ENCODE data around the gene CT45A9. TPM values are rescaled to one million over a fixed set of nuclear protein-coding genes. Genes with fewer than 3 reads are reported as not detected.

CT45A9 gene, protein sequence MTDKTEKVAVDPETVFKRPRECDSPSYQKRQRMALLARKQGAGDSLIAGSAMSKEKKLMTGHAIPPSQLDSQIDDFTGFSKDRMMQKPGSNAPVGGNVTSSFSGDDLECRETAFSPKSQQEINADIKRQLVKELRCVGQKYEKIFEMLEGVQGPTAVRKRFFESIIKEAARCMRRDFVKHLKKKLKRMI
- not detected in 2 replicates for total RNA-seq

DNA sequence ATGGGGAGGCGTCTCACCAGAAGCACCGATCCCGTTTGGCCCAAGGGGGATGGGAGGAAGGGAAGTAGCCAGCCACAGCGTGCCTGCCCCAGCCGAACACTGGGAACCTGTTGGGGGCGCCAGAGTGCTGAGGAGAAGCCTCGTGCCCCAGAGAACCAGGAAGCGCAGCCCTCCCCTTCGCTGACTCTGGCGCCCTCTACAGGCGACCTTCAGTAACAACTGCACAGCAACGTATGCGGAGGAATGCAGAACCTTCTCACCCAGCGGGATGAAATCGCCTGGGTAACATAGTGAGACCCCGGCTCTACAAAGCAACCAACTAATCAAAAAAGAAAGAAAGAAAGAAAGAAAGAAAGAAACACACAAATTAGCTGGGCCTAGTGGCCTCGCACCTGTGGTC is at the start of gene CT45A9:
Gene CT45A9, minus strand, starts transcription at position 101 of the 400 bp plus-strand sequence. CDS start 3,751 bp downstream, outside the sequence.

DNA sequence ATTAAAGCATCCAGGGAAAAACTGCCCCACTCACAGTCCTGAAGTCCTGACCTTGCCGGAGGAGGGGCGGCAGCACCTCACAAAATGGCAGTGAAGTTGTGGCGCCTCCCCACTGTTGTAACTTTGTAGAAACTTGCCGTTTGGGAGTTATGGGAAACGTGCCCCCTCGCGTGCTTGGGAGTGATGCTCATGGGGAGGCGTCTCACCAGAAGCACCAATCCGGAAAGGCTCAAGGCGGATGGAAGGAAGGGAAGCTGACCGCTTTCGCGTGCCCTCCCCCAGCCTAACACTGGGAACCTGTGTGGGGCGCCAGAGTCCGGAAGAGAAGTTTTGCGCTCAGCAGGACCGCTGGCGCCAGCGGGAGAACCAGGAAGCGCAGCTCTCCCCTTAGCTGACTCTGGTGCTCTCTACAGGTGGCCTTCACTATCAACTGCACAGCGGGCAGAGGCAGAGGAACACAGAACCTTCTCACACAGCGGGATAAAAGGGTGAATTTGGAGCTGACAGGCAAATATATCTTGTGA is 21.7 kb upstream of the CT45A9 start, which contains the start of the genes CT45A10 and SAGE1:
Gene CT45A10, minus strand, starts transcription at position 151 of the 524 bp plus-strand sequence. CDS start 8,100 bp downstream, outside the sequence.
Gene SAGE1, plus strand, starts transcription at position 423 of the 524 bp plus-strand sequence. CDS start 2,527 bp downstream, outside the sequence.

DNA sequence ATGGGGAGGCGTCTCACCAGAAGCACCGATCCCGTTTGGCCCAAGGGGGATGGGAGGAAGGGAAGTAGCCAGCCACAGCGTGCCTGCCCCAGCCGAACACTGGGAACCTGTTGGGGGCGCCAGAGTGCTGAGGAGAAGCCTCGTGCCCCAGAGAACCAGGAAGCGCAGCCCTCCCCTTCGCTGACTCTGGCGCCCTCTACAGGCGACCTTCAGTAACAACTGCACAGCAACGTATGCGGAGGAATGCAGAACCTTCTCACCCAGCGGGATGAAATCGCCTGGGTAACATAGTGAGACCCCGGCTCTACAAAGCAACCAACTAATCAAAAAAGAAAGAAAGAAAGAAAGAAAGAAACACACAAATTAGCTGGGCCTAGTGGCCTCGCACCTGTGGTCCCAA is 17.2 kb downstream of the CT45A9 start, which contains the start of gene CT45A8:
Gene CT45A8, minus strand, starts transcription at position 101 of the 400 bp plus-strand sequence. CDS start 3,755 bp downstream, outside the sequence.

DNA sequence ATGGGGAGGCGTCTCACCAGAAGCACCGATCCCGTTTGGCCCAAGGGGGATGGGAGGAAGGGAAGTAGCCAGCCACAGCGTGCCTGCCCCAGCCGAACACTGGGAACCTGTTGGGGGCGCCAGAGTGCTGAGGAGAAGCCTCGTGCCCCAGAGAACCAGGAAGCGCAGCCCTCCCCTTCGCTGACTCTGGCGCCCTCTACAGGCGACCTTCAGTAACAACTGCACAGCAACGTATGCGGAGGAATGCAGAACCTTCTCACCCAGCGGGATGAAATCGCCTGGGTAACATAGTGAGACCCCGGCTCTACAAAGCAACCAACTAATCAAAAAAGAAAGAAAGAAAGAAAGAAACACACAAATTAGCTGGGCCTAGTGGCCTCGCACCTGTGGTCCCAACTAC is 34.4 kb downstream of the CT45A9 start, which contains the start of gene CT45A7:
Gene CT45A7, minus strand, starts transcription at position 101 of the 400 bp plus-strand sequence. CDS start 3,747 bp downstream, outside the sequence.

DNA sequence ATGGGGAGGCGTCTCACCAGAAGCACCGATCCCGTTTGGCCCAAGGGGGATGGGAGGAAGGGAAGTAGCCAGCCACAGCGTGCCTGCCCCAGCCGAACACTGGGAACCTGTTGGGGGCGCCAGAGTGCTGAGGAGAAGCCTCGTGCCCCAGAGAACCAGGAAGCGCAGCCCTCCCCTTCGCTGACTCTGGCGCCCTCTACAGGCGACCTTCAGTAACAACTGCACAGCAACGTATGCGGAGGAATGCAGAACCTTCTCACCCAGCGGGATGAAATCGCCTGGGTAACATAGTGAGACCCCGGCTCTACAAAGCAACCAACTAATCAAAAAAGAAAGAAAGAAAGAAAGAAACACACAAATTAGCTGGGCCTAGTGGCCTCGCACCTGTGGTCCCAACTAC is 51.7 kb downstream of the CT45A9 start, which contains the start of gene CT45A2:
Gene CT45A2, minus strand, starts transcription at position 101 of the 400 bp plus-strand sequence. CDS start 3,747 bp downstream, outside the sequence.

Other genes starting within 250 kb of the CT45A9 start
- gene CT45A1, start 158.2 kb downstream of the CT45A9 start, total RNA-seq: not detected in 2 replicates
- not detected in 2 replicates for gene CT45A3, start 103.6 kb downstream of the CT45A9 start, total RNA-seq
- gene CT45A5, start 86.3 kb downstream of the CT45A9 start, total RNA-seq: not detected in 2 replicates
- not detected in 2 replicates for gene CT45A6, start 69.0 kb downstream of the CT45A9 start, total RNA-seq
- gene CT45A2, start 51.8 kb downstream of the CT45A9 start, total RNA-seq: not detected in 2 replicates
- gene CT45A7, start 34.5 kb downstream of the CT45A9 start, total RNA-seq: not detected in 2 replicates
- gene CT45A8, start 17.3 kb downstream of the CT45A9 start, total RNA-seq: not detected in 2 replicates
- gene CT45A10, start 21.6 kb upstream of the CT45A9 start, total RNA-seq: not detected in 2 replicates
- gene SAGE1, start 21.9 kb upstream of the CT45A9 start, total RNA-seq: not detected in 2 replicates
- gene MMGT1, start 102.2 kb upstream of the CT45A9 start, total RNA-seq: 16.2 and 19.1 TPM in 2 replicates
- gene SLC9A6, start 113.6 kb upstream of the CT45A9 start, total RNA-seq: 9.4 and 10.0 TPM in 2 replicates

All from cardiac ventricle fibroblast (primary cell).